HCT116 (cell line): ENCODE results near the gene ZNF292. TPM values are rescaled to one million over a fixed set of nuclear protein-coding genes. Genes with fewer than 3 reads are reported as not detected.
A peak's percentile ranks its signal among the peaks of the same experiment; 100 is the strongest.

Source experiments
- ATAC-seq: fragments of 200-7000 bp; cut with Tn5 transposase; 2 replicates; pipeline ENCODE4 v1.9.1; 2020; ENCODE audit warnings: mild to moderate bottlenecking, moderate library complexity
- BruUV-seq: library from RNA; stranded (reverse); fragments of 400-500 nt; replicated peaks from 2 replicates; lab custom pipeline; 2021; lab: Mats Ljungman, UMichigan
- CTCF ChIA-PET: fragments of 300-600 bp; sonication (Branson Sonifier 250); formaldehyde crosslinking; loops from one replicate; lab custom pipeline; 2021; ENCODE audit warnings: antibody characterized with exemption; lab: Charles Lee
- POLR2A ChIA-PET: fragments of 300-600, 350-600 bp; sonication (Branson Sonifier 250); formaldehyde crosslinking; loops from one replicate; lab custom pipeline; 2021; ENCODE audit warnings: antibody characterized with exemption; lab: Charles Lee
- RAD21 ChIA-PET, 2 experiments: fragments of 300-600 bp; sonication (Branson Sonifier 250); formaldehyde crosslinking; loops; one replicate each; lab custom pipeline; 2023; ENCODE audit warnings: low total read pairs in 2 of 2; ENCODE audit not compliant: uncharacterized antibody in 2 of 2, unreplicated experiment in 2 of 2, low non-redundant PET in 1 of 2; lab: Charles Lee
- DNase-seq: peaks from one replicate; pipeline ENCODE4 v3.0.0-alpha.2; 2010; ENCODE audit warnings: low read depth, low spot score
- H2AFZ ChIP-seq: fragments of 200-600 bp; shearing (Covaris generic), sonication (generic); 2 replicates; pipeline ENCODE4 v1.6.1; 2017; ENCODE audit warnings: low read depth, mixed run types, mixed read lengths, antibody characterized with exemption, low read length; ENCODE audit not compliant: poor library complexity, severe bottlenecking
- H3K27ac ChIP-seq: 2 replicates; pipeline ENCODE4 v1.5.1; 2012; ENCODE audit warnings: low read depth, low read length
- H3K27me3 ChIP-seq: fragments of 200-600 bp; sonication (generic); 2 replicates; pipeline ENCODE4 v1.6.1; 2016; ENCODE audit warnings: mixed run types, low read length, mixed read lengths; ENCODE audit not compliant: insufficient read depth
- H3K36me3 ChIP-seq, 2 experiments: fragments of 200-500 bp in 1 of 2; fragments of 200-600 bp in 1 of 2; sonication (Bioruptor generic) in 1 of 2; sonication (generic) in 1 of 2; 2 replicates each; pipeline versions ENCODE4 v1.5.1 to v1.6.1; 2014 to 2016; ENCODE audit warnings: low read length in 2 of 2, inconsistent platforms in 1 of 2, mixed read lengths in 1 of 2, mixed run types in 1 of 2; ENCODE audit not compliant: insufficient read depth in 2 of 2, control insufficient read depth in 1 of 2
- H3K4me1 ChIP-seq, 2 experiments: fragments of 200-600 bp in 1 of 2; sonication (generic) in 1 of 2; 2 replicates each; pipeline versions ENCODE4 v1.5.1 to v1.6.1; 2012 to 2017; ENCODE audit warnings: low read length in 2 of 2, inconsistent platforms in 1 of 2, mild to moderate bottlenecking in 1 of 2, mixed read lengths in 1 of 2, mixed run types in 1 of 2, moderate library complexity in 1 of 2; ENCODE audit not compliant: insufficient read depth in 2 of 2, control insufficient read depth in 1 of 2
- H3K4me2 ChIP-seq: fragments of 200-600 bp; sonication (generic); 2 replicates; pipeline ENCODE4 v1.6.1; 2017; ENCODE audit warnings: mixed run types, low read length, mixed read lengths
- H3K4me3 ChIP-seq, 2 experiments: fragments of 200-600 bp in 1 of 2; sonication (generic) in 1 of 2; replicated peaks in 1 of 2; 2 replicates each; pipeline ENCODE4 v1.5.1; 2011 to 2016; ENCODE audit warnings: low read length in 2 of 2, control low read depth in 1 of 2, low read depth in 1 of 2, mild to moderate bottlenecking in 1 of 2, mixed read lengths in 1 of 2, mixed run types in 1 of 2
- H3K79me2 ChIP-seq: fragments of 200-600 bp; sonication (generic); 2 replicates; pipeline ENCODE4 v1.6.1; 2017; ENCODE audit warnings: mild to moderate bottlenecking, mixed run types, low read length, moderate library complexity, mixed read lengths; ENCODE audit not compliant: insufficient read depth
- H3K9ac ChIP-seq: fragments of 200-600 bp; sonication (generic); 2 replicates; pipeline ENCODE4 v1.6.1; 2016; ENCODE audit warnings: low read length, mixed read lengths
- H3K9me2 ChIP-seq: fragments of 200-600 bp; sonication (generic), shearing (Covaris generic); 2 replicates; pipeline ENCODE4 v1.6.1; 2017; ENCODE audit warnings: mixed run types, mild to moderate bottlenecking, moderate library complexity; ENCODE audit not compliant: insufficient read depth
- H3K9me3 ChIP-seq, 2 experiments: fragments of 200-500 bp in 1 of 2; fragments of 200-600 bp in 1 of 2; sonication (Bioruptor generic) in 1 of 2; sonication (generic) in 1 of 2; 2 replicates each; pipeline ENCODE4 v1.6.1; 2014 to 2017; ENCODE audit warnings: low read length in 2 of 2, mixed read lengths in 2 of 2, inconsistent platforms in 1 of 2, low read depth in 1 of 2, mild to moderate bottlenecking in 1 of 2, mixed run types in 1 of 2, moderate library complexity in 1 of 2; ENCODE audit not compliant: control insufficient read depth in 1 of 2, insufficient read depth in 1 of 2
- H4K20me1 ChIP-seq: fragments of 200-600 bp; sonication (generic), shearing (Covaris generic); 2 replicates; pipeline ENCODE4 v1.6.1; 2017; ENCODE audit warnings: mixed run types, mild to moderate bottlenecking, moderate library complexity; ENCODE audit not compliant: insufficient read depth
- CBX3 ChIP-seq: IDR thresholded peaks from 2 replicates; pipeline ENCODE4 v1.6.1; 2012; ENCODE audit warnings: low read depth
- EGR1 ChIP-seq: IDR thresholded peaks from 2 replicates; pipeline ENCODE4 v1.6.1; 2012; ENCODE audit warnings: low read depth
- EZH2phosphoT487 ChIP-seq: fragments of 200-600 bp; IDR thresholded peaks from 2 replicates; pipeline ENCODE4 v1.6.1; 2018; ENCODE audit warnings: antibody characterized with exemption, borderline replicate concordance
- FOSL1 ChIP-seq: IDR thresholded peaks from 2 replicates; pipeline ENCODE4 v1.6.1; 2012; ENCODE audit warnings: low read depth
- POLR2A ChIP-seq: IDR thresholded peaks from 2 replicates; pipeline ENCODE4 v1.7.0; 2011; ENCODE audit warnings: borderline replicate concordance; ENCODE audit not compliant: insufficient read depth, insufficient read length; ENCODE audit errors: extremely low read depth
- POLR2AphosphoS5 ChIP-seq: IDR thresholded peaks from 2 replicates; pipeline ENCODE4 v1.6.1; 2011; ENCODE audit warnings: mild to moderate bottlenecking, low read depth, low read length, moderate library complexity
- RAD21 ChIP-seq: IDR thresholded peaks from 2 replicates; pipeline ENCODE4 v1.6.1; 2012; ENCODE audit warnings: low read depth, mild to moderate bottlenecking
- REST ChIP-seq: IDR thresholded peaks from 2 replicates; pipeline ENCODE4 v1.6.1; 2012; ENCODE audit warnings: low read depth
- SIN3A ChIP-seq: IDR thresholded peaks from 2 replicates; pipeline ENCODE4 v1.6.1; 2012; ENCODE audit warnings: low read depth
- SRF ChIP-seq: IDR thresholded peaks from 2 replicates; pipeline ENCODE4 v1.6.1; 2012; ENCODE audit warnings: low read depth
- TCF7L2 ChIP-seq: IDR thresholded peaks from 2 replicates; pipeline ENCODE4 v1.7.0; 2011; ENCODE audit warnings: borderline replicate concordance, inconsistent platforms; ENCODE audit not compliant: insufficient read depth, insufficient read length; ENCODE audit errors: extremely low read depth
- YY1 ChIP-seq: IDR thresholded peaks from 2 replicates; pipeline ENCODE4 v1.6.1; 2011; ENCODE audit warnings: low read length, low read depth, moderate library complexity, mild to moderate bottlenecking; ENCODE audit not compliant: insufficient replicate concordance; ENCODE audit errors: extremely low read depth
- ZNF274 ChIP-seq: fragments of 200-500 bp; sonication (Bioruptor generic); IDR thresholded peaks from 2 replicates; pipeline ENCODE4 v1.6.1; 2014; ENCODE audit warnings: mild to moderate bottlenecking, low read depth, low read length, inconsistent platforms
- intact Hi-C: fragments of 100-400 bp; cut with micrococcal nuclease; formaldehyde crosslinking; loops from 2 replicates; pipeline ENCODE4 v1.10.0; 2022
- total RNA-seq: library from RNA; stranded (reverse); gene quantifications from one replicate; pipeline ENCODE4 v1.2.1, GENCODE V29; 2021; ENCODE audit not compliant: unreplicated experiment

The ZNF292 gene
- total RNA-seq, 1 experiment from 2014 or later: 35.3 TPM

- TF ChIP-seq REST (no peak), EZH2phosphoT487 (no peak), YY1 (no peak), EGR1 (no peak), RAD21 (no peak), TCF7L2 (no peak), FOSL1 (no peak), SRF (no peak), SIN3A (no peak), ZNF274 (no peak), CBX3 (no peak)
These were observed 2.8 kb upstream of the ZNF292 start (continued) for GRCh38 chr6:87152526-87152955.

GRCh38 chr6:87154641-87154992, 748 bp upstream of the ZNF292 start:
- intact Hi-C loops: no loop called here

More at GRCh38 chr6:87154641-87154992, 748 bp upstream of the ZNF292 start:
- TF ChIP-seq REST (no peak), POLR2A (no peak), CBX3 (no peak), POLR2AphosphoS5 (no peak), EGR1 (no peak), EZH2phosphoT487 (no peak)
- Histone ChIP-seq H3K4me3 (peak overlapping the region; percentile 89 to 91), H3K4me2 (peak overlapping the region; percentile 84), H4K20me1 (no peaks in the 10 kb centered on the region), H2AFZ (peak overlapping the region; percentile 50), H3K9me2 (no peaks in the 10 kb centered on the region), H3K9ac (peak overlapping the region; percentile 85), H3K9me3 (no peaks in the 10 kb centered on the region), H3K79me2 (peaks cover 42% of the 10 kb centered on the region), H3K4me1 (peaks cover 13 to 27% of the 10 kb centered on the region in 2 experiments), H3K36me3 (0 out of 4 replicates have a peak, but pooled peaks cover 0 to 6% of the 10 kb centered on the region in 2 experiments), H3K27me3 (no peaks in the 10 kb centered on the region), H3K27ac (peak overlapping the region; percentile 87)
- DNase-seq: no peak
- ChIA-PET RAD21 (no interaction called here), CTCF (no interaction called here), POLR2A (no interaction called here)
- TSS peak; percentile 86 for BruUV-seq
- no peak for ATAC-seq
